ENCODE measurements around the gene PIGU. TPM values are rescaled to one million over a fixed set of nuclear protein-coding genes. Genes with fewer than 3 reads are reported as not detected.

Gene PIGU
- polyA plus RNA-seq, 3 donors: 5.8 to 11.3 (median 10.9) TPM

DNA sequence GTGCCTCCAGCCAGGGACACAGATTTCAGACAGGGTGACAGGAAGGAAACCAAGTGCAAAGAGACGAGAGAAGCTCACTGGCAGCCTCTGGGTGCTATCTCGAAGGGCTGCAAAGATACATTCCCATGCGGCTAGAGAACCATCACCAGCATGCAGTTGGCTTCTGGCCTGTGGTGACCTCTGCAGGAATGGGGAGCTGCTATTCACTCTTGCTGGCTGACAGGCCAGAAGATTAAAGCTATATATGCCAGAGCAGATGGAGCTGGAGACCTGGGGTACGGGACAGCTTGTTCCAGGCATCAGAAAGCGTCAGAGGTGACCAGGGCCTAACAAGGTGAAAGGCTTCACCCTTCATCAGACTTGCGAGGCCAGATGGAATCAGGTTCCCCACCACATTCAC lies 98.4 kb downstream of the PIGU start:
- no peak overlapping the region for H3K9ac ChIP-seq (ENCODE audit: insufficient read depth, low read length, poor library complexity, severe bottlenecking)
- peaks cover 10 to 12% of the 10 kb centered on the region in 2 donors for H3K4me1 ChIP-seq (ENCODE audit: control insufficient read depth in 1 of 2, insufficient read depth in 2 of 2, low read length in 2 of 2)
- Mint-ChIP-seq H3K27me3 (ENCODE audit: low read depth in 3 of 3) (no peaks in the 10 kb centered on the region), H3K4me3 (no peak overlapping the region), H3K27ac (peak overlapping the region in 2 of 7 donors; percentile 63 to 70), H3K4me1 (peaks cover 17% of the 10 kb centered on the region), H3K36me3 (peaks cover 20 to 30% of the 10 kb centered on the region in 2 donors), H3K9me3 (no peaks in the 10 kb centered on the region)
- H3K4me2 ChIP-seq (replicated peaks; ENCODE audit: extremely low read depth, low read length, poor library complexity, severe bottlenecking): no peak overlapping the region
- H3K79me2 ChIP-seq (ENCODE audit: insufficient read depth, low read length): no peaks in the 10 kb centered on the region
- peaks cover 6 to 35% of the 10 kb centered on the region in 2 donors for H3K36me3 ChIP-seq (replicated peaks in 1 of 2; ENCODE audit: control insufficient read depth in 1 of 2, insufficient read depth in 2 of 2, low read length in 2 of 2)
- no peaks in the 10 kb centered on the region for H3K27me3 ChIP-seq (ENCODE audit: control insufficient read depth in 2 of 2, insufficient read depth in 2 of 2, low read length in 2 of 2)
- H2AFZ ChIP-seq (ENCODE audit: insufficient read depth, low read depth, low read length, poor library complexity, severe bottlenecking): no peak overlapping the region
- no peak for DNase-seq
- no peaks in the 10 kb centered on the region for H4K20me1 ChIP-seq (ENCODE audit: insufficient read depth, low read length)
- intact Hi-C loops (cut with micrococcal nuclease): no loop called here
- no peaks in the 10 kb centered on the region for H3K9me3 ChIP-seq (replicated peaks in 1 of 2; ENCODE audit: control insufficient read depth in 1 of 2, insufficient read depth in 1 of 2, low read length in 2 of 2)
- no peak overlapping the region for H3K27ac ChIP-seq (ENCODE audit: low read depth in 1 of 2, low read length in 2 of 2)
- 84% methylated on average over 6 of the region's 6 CpGs for WGBS (ENCODE audit: insufficient coverage)
- H3K4me3 ChIP-seq (replicated peaks in 1 of 3; ENCODE audit: low read depth in 2 of 3, low read length in 3 of 3): no peak overlapping the region
- TF ChIP-seq, protein P1, sequence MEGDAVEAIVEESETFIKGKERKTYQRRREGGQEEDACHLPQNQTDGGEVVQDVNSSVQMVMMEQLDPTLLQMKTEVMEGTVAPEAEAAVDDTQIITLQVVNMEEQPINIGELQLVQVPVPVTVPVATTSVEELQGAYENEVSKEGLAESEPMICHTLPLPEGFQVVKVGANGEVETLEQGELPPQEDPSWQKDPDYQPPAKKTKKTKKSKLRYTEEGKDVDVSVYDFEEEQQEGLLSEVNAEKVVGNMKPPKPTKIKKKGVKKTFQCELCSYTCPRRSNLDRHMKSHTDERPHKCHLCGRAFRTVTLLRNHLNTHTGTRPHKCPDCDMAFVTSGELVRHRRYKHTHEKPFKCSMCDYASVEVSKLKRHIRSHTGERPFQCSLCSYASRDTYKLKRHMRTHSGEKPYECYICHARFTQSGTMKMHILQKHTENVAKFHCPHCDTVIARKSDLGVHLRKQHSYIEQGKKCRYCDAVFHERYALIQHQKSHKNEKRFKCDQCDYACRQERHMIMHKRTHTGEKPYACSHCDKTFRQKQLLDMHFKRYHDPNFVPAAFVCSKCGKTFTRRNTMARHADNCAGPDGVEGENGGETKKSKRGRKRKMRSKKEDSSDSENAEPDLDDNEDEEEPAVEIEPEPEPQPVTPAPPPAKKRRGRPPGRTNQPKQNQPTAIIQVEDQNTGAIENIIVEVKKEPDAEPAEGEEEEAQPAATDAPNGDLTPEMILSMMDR (IDR thresholded peaks at IDR 0.05): no peak

GRCh38 chr20:34578025-34578424 lies 98.9 kb downstream of the PIGU start:
- peaks cover 6 to 35% of the 10 kb centered on the region in 2 donors for H3K36me3 ChIP-seq (replicated peaks in 1 of 2; ENCODE audit: control insufficient read depth in 1 of 2, insufficient read depth in 2 of 2, low read length in 2 of 2)
- H3K27ac ChIP-seq (ENCODE audit: low read depth in 1 of 2, low read length in 2 of 2): no peak overlapping the region
- H4K20me1 ChIP-seq (ENCODE audit: insufficient read depth, low read length): no peaks in the 10 kb centered on the region
- Mint-ChIP-seq H3K27ac (peak overlapping the region in 1 of 7 donors; percentile 70), H3K4me3 (no peak overlapping the region), H3K9me3 (no peaks in the 10 kb centered on the region), H3K27me3 (ENCODE audit: low read depth in 3 of 3) (no peaks in the 10 kb centered on the region), H3K36me3 (peaks cover 24 to 30% of the 10 kb centered on the region in 2 donors), H3K4me1 (peaks cover 17% of the 10 kb centered on the region)
- DNase-seq: peak in 1 of 3 donors; percentile 78
- H3K4me3 ChIP-seq (replicated peaks in 1 of 3; ENCODE audit: low read depth in 2 of 3, low read length in 3 of 3): no peak overlapping the region
- peaks cover 10 to 12% of the 10 kb centered on the region in 2 donors for H3K4me1 ChIP-seq (ENCODE audit: control insufficient read depth in 1 of 2, insufficient read depth in 2 of 2, low read length in 2 of 2)
- no peak overlapping the region for H3K4me2 ChIP-seq (replicated peaks; ENCODE audit: extremely low read depth, low read length, poor library complexity, severe bottlenecking)
- TF ChIP-seq, protein P1 (IDR thresholded peaks at IDR 0.05): no peak
- intact Hi-C loops (cut with micrococcal nuclease): no loop called here
- H3K9me3 ChIP-seq (replicated peaks in 1 of 2; ENCODE audit: control insufficient read depth in 1 of 2, insufficient read depth in 1 of 2, low read length in 2 of 2): no peaks in the 10 kb centered on the region
- H3K9ac ChIP-seq (ENCODE audit: insufficient read depth, low read length, poor library complexity, severe bottlenecking): no peak overlapping the region
- H3K79me2 ChIP-seq (ENCODE audit: insufficient read depth, low read length): no peaks in the 10 kb centered on the region
- no peaks in the 10 kb centered on the region for H3K27me3 ChIP-seq (ENCODE audit: control insufficient read depth in 2 of 2, insufficient read depth in 2 of 2, low read length in 2 of 2)
- no peak overlapping the region for H2AFZ ChIP-seq (ENCODE audit: insufficient read depth, low read depth, low read length, poor library complexity, severe bottlenecking)
- 0% methylated on average over 1 of the region's 2 CpGs for WGBS (ENCODE audit: insufficient coverage)
